Astrocyte of the spinal cord (primary cell): ENCODE results near the gene CLN6.
"Not testable (repeated sequence)": the region's sequence is repeated elsewhere in the genome, so short reads cannot be mapped to it uniquely, and the experiment has no call there.

ENCODE experiments used
- DNase-seq: peaks from one replicate; pipeline ENCODE4 v3.0.0; 2011; ENCODE audit warnings: low read depth, low spot score
- H3K4me3 ChIP-seq: 2 replicates; pipeline ENCODE4 v1.5.1; 2011; ENCODE audit warnings: low read depth, mild to moderate bottlenecking, low read length, moderate library complexity
- CTCF ChIP-seq: IDR thresholded peaks from 2 replicates; pipeline ENCODE4 v1.5.1; 2012; ENCODE audit warnings: low read depth, mild to moderate bottlenecking, low read length, inconsistent platforms
- in situ Hi-C: cut with HindIII; loops from 2 replicates; pipeline ENCODE4 v1.10.0; 2017; ENCODE audit warnings: low sequenced_read_pairs

CLN6 gene

DNA sequence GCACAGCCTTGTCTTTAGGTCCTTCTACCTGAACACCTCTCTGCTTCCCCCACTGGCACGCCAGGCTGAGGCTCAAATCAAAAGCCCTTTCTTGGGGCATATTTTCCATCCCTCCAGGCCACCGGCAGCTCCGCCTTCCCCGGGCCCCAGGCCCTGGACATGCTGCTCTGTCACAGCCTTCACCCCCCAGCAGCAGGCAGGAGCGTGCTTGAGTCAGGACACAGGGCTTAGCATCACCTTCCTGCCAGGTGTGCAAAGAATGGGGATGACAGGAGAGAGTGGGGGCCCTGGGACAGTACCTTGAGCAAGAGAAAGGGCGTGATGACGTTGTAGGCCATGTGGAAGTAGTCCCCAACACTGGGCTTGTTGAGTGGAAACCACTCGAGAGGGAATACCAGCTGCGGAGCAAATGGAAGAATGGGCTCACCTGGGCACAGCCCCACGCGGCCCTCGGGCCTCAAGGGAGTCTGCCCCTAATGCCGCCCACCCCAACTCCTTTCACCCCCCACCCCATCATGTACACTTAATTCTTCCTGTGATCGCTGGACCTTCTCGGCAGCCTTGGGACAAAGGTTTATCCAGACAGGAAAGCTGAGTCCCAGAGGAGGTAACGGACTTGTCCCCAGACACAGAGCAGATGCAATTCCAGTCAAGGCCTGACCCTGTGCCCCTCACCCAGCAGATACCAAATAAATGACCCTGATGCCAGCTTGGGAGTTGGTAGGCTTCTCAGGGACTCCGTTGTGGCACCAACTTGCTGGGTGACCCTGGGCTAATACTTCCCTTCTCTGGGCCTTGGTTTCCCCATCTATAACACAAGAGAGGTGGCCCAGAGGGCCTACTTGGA lies 15.3 kb downstream of the CLN6 start:
- in situ Hi-C loops: no loop called here
- no peak for TF ChIP-seq CTCF
- DNase-seq: no peak
- no peak overlapping the region for H3K4me3 ChIP-seq

DNA sequence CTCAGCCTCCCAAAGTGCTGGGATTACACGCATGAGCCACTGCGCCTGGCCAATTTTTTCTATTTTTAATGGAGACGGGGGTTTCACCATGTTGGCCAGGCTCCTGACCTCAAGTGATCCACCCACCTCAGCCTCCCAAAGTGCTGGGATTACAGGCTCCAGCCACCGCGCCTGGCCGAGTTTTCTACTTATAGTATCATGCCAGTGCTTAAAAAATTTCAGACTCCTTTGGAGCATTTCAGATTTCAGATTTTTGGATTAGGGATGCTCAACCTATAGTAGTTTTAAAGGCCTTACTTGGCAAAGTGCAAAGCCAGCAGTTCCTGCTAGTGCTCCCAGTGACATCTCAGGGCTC lies 16.1 kb downstream of the CLN6 start:
- in situ Hi-C loops, DNase-seq, H3K4me3 ChIP-seq: not testable (repeated sequence)

GRCh38 chr15:68211656-68212320 lies 17.7 kb downstream of the CLN6 start:
- DNase-seq: no peak
- no peak for TF ChIP-seq CTCF
- H3K4me3 ChIP-seq: no peak overlapping the region
- in situ Hi-C loops: no loop called here

DNA sequence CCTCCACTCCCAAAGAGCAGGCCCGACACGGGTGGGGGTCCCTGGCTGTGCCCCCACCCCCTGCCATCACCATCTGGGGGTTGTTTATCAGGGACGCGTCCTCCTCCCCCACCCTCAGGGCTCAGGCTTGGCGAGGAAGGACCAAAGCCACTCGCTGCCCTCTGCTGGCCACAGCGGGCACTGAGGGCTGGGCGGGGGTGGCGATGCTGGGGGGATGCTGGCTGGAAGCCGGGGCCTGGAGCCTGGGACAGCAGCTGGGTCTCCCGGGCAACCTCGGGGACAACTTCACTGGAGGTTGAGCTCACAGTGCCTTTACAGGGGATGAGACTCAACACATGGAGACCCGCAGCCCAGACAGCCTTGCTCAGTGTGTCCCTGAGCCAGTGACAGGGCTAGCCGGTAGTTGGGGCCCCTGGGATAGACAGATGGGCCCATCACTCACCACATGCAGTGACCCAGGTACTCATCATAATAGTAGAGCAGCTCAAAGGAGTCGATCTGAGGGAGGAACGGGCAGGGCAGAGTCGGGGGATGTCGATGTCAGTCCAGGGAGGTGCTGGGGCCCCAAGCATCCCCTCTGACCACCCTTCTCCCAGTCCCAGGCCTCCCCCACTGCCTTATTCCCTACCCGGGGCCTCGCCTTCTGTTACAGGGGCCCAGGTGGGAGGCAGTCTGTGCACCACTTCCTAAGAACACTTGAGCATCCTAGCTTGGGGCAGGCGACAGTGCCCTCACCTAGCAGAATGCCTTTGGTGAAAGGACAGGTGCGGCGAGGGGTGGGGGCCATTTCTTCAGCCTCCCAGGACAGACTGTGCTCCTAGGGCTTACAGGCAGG lies 18.5 kb downstream of the CLN6 start:
- H3K4me3 ChIP-seq: no peak overlapping the region
- TF ChIP-seq CTCF: peak; percentile 93
- in situ Hi-C loops: no loop called here
- peak; percentile 46 for DNase-seq

DNA sequence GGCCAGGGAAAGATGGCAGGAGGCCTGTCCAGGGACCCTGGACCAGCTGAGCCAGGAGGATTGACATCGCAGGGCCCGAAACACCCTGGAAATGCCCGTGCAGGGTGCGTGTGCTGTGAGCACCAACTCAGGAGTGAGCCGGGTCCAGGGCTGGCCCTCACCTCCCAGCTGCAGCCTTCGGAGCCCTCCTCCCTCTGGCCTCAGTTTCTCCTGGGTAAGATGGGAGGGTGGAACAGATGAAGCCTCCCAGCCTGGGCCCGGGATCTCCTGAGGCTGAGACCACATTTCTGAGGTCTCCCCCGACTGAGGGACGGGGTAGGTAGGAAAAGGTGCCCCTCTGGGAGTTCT lies 19.1 kb downstream of the CLN6 start:
- TF ChIP-seq CTCF: no peak
- H3K4me3 ChIP-seq: no peak overlapping the region
- in situ Hi-C loops: no loop called here
- DNase-seq: no peak

DNA sequence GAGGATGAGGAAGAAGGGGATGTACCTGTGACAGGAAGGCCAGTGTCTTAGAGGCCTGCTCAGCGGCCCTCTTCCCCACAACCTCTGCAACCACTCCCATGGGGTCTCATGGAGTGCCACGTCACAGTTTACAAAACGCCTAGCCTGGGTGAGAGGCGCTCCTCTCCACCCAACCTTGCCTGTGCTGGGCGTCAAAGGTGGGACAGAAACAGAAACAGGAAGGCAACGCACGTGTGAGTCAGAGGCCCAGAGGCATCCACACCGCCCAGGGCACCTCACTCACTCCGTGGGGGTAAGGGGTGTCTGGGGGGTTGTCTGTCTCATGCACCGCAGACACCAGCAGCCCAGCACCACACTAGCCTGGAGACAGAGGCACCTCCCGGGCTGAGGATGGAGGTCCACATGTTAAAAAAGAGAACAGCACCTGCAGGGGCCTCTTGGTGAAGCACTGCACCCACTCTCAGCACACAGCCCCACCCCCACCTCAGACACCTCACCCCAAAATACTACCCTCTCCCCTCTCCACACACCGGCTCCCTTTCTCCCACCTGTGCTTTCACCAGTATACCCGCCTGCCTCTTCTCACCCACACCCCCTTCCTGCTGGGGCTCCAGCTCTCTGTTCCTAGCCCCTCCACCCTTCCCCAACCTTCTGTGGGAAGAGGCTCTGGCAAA lies 19.7 kb downstream of the CLN6 start:
- in situ Hi-C loops: no loop called here
- no peak overlapping the region for H3K4me3 ChIP-seq
- TF ChIP-seq CTCF: no peak
- no peak for DNase-seq
